HuH-7 (cell line): Measurements from ENCODE around the gene HSD11B2.
"Not testable (repeated sequence)": the region's sequence is repeated elsewhere in the genome, so short reads cannot be mapped to it uniquely, and the experiment has no call there.

Experiments
- DNase-seq: peaks from one replicate; pipeline ENCODE4 v3.0.0; 2011; ENCODE audit warnings: low spot score

The HSD11B2 gene

DNA sequence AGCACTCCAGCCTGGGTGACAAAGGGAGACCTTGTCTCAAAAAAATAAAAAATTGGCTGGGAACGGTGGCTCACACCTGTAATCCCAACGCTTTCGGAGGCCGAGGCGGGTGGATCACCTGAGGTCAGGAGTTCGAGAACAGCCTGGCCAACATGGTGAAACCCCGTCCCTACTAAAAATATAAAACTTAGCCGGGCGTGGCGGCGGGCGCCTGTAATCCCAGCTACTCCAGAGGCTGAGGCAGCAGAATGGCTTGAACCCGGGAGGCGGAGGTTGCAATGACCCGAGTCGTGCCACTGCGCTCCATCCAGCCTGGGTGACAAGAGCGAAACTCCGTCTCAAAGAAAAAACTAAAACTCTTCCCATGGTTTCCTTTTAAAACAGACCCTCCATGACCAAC lies 15.5 kb upstream of the HSD11B2 start:
- DNase-seq = not testable (repeated sequence)

DNA sequence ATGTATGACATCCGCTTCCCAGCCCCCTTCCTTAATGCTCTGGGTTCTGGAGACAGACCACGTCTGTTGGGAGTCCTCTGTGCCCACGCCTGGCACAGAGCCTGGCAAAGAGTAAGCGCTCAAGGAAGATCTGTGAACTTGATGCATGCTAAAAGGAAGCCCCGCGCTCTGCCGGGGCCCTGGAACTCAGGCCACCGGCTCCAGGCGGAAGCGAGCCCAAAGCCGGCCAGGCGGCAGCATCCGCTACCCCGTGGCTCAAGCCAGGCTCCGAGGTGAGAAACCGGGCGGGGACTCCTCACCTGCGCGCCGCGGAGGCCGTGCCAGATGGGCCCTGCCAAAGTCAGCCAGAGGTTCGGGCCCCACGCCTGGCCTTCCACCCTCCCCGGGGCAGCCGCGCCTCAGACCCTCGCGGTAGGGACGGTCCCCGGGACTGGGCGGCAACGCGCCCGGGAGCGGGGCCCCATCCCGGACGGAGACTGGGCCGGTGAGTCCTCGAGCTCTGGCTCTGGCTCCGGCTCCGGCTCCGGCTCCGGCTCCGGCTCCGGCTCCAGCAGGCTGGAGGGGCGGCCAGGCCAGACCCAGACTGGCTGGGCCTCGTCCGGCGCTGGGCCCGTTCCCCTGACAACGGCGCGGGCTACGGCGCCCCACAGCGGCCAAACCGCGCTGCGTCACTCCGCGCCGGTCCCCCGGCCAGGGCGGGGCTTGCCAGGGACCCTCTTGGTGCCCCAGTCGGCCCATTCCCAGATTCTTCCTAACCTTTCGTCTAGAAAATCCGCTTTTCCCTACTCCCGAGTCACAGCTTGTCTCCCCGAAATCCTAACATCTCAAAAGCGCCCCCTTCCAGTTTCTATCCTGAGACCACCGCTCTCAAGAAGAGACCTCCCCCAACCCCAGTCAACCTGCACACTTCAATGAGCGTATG lies 14.8 kb upstream of the HSD11B2 start, which contains the start of gene ZDHHC1:
ZDHHC1 (minus strand) TSS at position 606 of the 922 bp plus-strand sequence. CDS start 8,702 bp downstream, outside the sequence.
- DNase-seq = peak; percentile 84

- no peak for DNase-seq
These were observed 13.4 kb upstream of the HSD11B2 start for GRCh38 chr16:67417333-67418061.

DNA sequence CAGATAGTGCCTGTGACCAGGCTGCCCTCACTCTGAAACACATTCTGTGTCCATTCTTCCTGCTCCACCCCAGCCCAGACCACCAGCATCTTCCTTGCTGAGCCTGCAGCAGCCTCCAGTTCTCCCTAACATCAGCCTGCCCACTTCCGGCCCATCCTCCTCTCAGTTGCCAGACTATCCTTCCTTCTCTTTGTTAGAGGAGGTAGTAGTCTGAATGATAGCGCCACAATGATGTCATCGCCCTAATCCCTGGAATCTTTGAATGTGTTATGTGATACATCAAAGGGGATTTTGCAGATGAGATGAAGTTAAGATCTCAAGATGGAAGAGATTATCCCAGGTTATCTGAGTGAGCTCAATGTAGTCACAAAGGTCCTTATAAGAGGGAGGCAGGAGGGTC lies 11.4 kb upstream of the HSD11B2 start:
- DNase-seq = no peak

- DNase-seq = no peak
These were observed 11.0 kb upstream of the HSD11B2 start for GRCh38 chr16:67419931-67420330.

DNA sequence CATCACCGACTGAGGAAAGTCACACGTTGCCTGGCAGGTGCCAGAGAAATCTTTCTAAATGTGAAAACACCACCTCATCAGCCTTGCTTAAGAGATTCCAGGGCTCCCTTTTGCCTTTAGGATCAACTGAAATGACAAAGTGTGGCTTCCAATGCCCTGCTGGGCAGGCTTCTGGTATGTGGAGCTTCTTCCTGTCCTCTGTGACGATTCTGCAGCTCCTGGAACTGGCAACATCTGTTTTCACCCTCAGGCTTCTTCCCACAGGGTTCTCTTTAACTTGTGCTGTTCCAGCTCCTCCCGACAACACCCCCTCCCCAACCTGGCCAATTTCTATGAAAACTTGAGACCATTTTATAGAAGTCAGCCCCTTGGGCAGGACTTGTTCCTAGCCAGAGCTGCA lies 9.9 kb upstream of the HSD11B2 start:
- DNase-seq = no peak

- DNase-seq = no peak
These were observed 7.9 kb upstream of the HSD11B2 start for GRCh38 chr16:67423015-67423414.

GRCh38 chr16:67423611-67424260 lies 7.2 kb upstream of the HSD11B2 start:
- no peak for DNase-seq

GRCh38 chr16:67424261-67424615 lies 6.7 kb upstream of the HSD11B2 start:
- no peak for DNase-seq

- DNase-seq = no peak
These were observed 5.9 kb upstream of the HSD11B2 start for GRCh38 chr16:67425061-67425460.

DNA sequence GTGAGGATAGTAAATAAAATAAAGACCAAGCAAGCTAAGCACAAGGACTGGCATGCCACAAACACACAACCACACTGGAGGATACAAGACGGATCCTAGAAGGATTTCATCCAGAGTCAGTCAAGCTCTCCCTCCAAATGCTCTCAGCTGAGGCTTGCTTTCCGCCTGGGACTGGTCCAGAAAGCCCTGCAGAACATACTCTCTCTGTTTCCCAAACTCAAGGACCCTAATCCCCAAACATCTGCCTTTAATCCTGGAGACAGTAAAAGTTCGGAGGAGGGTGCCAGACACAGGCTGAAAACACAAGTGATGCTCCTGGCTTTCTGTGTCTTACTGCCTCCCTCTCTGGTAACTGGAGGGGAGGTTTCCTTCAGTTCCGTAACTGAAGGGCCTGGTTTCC lies 5.3 kb upstream of the HSD11B2 start:
- DNase-seq = no peak

DNA sequence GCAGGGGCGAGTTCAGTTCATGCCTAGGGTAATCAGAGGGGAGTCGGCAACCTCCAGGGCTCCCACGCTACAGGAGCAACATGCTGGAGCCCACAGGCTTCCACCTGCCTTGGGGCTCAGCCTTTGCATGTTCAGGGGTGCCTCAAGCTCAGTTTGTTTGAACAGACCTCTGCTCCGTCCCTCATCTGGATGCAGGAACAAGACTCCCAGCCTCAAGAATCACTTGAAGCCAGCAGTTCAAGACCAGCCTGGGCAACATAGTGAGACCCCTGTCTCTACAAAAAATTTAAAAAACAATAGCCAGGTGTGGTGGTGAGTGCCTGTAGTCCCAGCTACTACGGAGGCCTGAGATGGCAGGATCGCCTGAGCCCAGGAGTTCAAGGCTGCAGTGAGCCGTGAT lies 4.9 kb upstream of the HSD11B2 start:
- DNase-seq = no peak

DNA sequence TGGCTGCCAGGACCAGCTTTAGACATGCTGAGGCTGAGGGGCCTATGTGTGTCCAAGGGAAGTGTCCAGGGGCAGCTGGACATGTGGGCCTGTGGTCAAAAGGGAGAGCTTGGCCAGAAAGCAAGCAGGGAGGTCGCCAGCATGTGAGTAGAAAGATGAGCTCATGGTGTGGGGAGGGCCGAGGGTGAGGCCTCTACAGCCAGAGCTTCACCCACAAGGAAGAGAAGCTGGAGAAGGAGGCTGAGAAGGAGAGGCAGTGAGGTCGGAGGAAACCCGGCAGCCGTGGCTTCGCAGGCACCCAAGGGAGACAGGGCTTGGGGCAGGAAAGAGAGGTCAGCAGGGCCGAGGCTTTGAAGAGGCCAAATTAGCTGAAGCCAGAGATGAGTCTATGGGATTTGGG lies 4.0 kb upstream of the HSD11B2 start:
- DNase-seq = no peak

DNA sequence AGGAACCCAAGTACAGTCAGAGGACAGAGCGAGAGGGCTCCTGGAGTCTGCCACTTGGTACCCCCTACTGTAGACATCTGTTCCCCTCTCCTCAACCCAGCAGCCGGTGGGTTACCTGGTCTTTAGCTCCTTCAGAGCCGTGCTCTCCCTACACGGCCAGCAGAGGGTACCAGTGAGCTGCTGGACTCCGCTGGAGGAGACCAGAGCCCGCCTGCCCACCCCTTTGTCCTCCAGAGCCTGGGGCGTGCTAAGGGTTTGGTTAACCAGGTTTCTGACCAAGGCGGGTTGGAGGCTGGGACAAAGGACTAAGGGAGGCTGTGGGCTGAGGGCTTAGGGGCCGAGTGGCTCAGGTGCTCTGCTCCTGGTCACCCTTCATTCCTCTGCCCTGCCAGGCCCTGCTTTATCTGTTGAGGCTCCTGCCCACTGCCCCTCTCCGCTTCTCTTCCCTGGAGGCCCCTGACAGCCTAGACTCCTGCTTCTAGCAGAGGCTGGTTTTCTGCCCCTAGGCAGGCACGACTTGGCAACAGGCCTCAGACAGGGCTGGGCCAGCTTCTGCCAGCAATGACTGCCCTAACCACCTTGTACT lies 2.7 kb upstream of the HSD11B2 start:
- peak; percentile 91 for DNase-seq

- DNase-seq = no peak
These were observed 1.7 kb upstream of the HSD11B2 start for GRCh38 chr16:67429053-67429798.

DNA sequence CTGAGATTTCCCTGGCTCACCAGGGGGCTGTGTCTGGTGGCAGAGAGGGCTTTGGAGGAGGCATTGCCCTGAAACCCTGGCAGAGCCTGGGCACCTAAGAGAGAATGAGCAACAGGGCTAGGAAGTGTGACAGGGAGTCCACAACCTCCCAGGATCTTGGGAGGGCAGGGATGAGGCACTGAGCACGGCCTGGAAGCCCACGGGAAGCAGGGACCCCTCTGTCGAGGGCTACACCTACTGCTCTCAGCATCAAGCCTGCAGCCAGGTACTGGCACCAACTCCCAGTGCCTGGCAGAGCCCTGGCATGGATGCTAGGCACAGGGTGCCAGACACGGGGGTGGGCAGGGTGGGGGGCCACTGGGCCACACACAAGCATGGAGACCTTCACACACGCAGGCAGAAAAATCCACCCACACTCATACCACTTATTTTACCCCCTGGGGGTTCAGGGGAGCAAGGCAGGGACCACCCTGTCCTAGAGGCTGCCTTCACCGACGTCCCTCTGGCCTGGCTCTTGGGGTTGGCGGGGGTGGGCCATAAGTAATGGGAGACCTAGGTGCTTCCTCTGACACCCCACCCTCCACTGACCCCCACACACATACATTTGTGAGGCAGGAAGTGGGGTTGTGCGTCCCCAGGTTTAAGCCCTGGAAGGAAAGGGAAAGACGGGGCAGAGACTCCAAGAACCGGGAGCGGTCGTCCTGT lies 970 bp upstream of the HSD11B2 start:
- DNase-seq = no peak

GRCh38 chr16:67430504-67430976 lies 381 bp upstream of the HSD11B2 start:
- peak; percentile 41 for DNase-seq

GRCh38 chr16:67431775-67432505 lies 1.0 kb downstream of the HSD11B2 start:
- peak; percentile 46 for DNase-seq

DNA sequence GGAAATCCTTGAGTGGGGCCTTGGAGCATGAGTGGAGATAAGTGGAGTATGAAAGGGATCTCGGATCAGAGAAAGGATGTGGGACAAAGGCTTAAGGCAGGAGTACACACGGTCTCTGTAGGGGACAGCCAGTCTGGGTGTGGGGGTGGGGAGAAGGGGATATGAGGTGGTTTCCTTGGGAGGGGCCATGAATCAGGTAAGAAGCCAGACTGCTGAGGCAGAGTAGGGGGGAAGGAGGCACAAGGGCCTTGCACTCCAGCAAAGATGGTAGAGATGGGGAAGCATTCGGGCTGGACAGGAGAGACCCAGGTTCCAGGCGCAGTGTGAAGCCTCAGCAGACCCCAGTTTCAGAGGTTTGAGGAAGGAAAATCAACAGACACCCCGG lies 1.6 kb downstream of the HSD11B2 start:
- no peak for DNase-seq

GRCh38 chr16:67433131-67433719 lies 2.3 kb downstream of the HSD11B2 start:
- DNase-seq = no peak
